ENCODE results near the gene ECHS1.

Gene ECHS1

GRCh38 chr10:133341983-133342382 is 31.2 kb downstream of the ECHS1 start:
- DNase-seq (ENCODE audit: low read depth) = no peak

DNA sequence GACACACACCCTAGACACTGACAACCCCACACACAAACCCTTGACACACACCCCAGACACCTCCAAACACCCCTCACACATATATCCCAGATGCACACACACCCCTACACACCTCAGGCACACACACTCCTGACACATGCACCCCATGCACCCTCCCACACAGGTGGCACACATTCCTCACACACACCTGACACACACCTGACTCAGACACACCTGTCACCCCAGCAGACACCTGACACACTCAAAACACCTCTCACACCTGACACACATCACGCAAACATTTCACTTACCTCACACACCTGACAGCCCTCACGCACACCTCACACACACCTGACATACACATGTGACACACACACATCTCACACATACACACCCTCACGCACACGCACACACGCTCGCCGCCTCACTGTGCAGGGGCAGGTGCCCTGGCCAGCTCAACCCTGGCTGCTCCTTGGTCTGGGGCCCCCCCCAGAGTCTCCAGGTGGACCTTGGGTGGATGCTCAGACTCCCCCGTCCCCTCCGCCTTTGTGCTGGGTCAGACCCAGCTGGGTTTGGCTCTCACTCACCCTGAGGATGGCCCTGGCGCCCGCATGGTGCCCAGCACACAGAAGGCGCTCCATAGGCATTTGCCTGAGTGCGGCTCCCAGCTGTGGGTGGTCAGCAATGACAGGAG is 33.3 kb downstream of the ECHS1 start:
- no peak for DNase-seq (ENCODE audit: low read depth)

DNA sequence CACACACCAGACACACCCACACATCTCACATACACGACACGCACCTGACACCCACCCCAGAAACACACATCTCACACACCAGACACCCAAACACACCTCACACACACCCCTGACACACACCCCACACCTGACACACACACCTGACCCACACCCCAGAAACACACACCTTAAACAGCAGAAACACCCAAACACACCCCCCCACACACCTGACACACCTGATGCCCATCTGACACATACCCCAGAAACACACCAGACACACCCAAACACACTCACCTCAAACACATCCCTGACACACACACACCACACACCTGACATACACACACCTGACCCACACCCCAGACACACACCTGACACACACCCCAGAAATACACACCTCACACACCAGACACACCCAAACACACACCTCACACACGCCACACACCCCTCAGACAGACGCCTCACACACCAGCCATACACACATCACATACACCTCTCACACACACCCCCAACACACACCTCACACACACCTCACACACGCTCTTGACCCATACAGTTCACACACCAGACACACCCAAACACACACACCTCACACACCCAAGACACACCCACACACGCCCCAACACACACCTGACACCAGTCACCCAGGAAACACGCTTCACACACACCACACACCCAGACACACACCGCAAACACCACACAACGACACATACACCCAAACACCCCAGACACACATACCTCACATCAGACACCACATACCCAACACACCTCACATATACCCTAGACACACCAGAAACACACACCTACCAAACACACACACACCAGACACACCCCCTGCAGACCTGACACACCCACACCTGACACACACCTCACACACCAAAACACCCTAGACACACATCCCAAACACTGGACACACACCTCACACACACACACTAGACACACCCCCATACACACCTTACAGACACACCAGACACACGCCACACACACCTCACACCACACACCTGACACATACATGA is 34.8 kb downstream of the ECHS1 start:
- DNase-seq (ENCODE audit: low read depth) = no peak

GRCh38 chr10:133337370-133337725 is 35.8 kb downstream of the ECHS1 start:
- no peak for DNase-seq (ENCODE audit: low read depth)

GRCh38 chr10:133336577-133337369 is 36.4 kb downstream of the ECHS1 start, which contains the start of gene CALY:
CALY (minus strand) TSS chr10:133336896; CDS start chr10:133328989, 7,907 bp downstream.
- no peak for DNase-seq (ENCODE audit: low read depth)

- no peak for DNase-seq (ENCODE audit: low read depth)
These were observed 37.0 kb downstream of the ECHS1 start for GRCh38 chr10:133336118-133336576.

DNA sequence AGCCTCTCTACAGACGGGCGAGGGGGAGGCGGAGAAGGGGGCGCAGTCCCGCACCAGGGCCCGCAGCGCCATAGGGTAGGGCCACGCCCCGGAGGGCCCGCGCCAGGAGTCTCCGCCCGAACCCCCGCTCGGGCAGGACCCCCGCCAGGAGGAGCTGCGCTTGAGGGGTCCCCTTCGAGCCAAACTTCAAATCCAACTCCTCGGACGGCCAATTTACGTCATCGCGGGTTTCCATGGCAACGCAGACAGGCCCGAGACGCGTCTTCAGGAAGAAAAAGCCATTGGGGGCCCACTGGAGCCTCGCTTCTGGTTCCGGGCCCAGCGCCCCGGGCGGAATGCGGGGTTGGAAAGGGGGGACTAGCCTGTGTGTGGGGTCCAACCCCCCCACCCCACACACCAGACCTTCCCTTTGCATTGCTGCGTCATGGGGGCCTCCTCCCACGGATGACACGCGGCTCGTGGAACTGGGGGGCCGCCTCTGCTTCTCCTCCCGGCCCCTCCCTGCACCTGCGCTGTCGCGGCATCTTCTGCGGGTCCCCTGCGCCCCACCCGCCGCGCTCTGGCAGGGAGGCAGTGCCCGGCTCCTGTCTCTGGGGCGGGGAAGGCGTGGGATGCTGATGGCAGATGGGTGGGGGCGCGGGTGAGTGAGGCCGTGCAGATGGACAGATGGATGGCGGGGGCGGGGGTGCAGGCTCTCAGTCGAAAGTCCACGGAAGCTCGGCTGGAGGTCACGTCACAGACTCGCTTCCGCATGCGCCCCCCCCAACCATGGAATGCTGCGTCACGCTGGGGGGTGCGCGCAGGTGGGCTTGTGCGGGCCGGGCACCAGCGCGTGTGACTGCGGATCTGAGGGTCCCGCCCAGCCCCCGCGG is 37.7 kb downstream of the ECHS1 start:
- DNase-seq (ENCODE audit: low read depth) = no peak

DNA sequence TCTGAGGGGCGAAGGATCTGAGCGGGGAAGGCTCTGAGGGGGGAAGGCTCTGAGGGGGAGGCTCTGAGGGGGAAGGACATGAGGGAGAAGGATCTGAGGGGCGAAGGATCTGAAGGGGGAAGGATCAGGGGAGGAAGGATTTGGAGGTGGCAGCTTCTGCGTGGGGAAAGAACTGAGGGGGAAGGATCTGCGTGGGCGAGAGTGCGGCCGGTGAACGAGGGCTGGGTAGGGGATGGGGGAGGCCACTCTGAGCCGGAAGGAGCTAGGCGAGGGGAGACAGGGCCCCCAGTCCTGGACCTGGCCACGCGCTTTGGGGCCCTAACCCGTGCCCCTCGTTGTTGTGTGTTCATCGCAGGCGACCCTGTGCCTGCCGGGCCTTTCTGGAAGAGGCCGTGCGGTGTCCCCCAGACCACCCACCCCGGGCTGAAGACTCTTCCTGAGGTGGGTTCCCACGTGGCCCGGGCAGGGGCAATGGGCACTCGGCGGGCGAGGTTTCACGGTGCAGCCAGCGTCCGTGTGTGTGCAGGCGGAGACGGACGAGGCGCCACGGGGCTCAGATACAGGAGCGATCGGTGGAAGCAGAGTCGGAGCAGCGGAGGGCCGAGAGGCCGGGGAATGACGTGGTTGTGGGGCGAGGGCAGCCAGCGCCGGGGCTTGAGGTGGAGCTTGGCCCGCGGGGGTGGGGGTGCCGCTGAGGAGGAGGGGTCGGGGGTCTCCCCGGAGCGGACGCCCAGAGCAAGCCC is 38.5 kb downstream of the ECHS1 start:
- DNase-seq (ENCODE audit: low read depth) = no peak

DNA sequence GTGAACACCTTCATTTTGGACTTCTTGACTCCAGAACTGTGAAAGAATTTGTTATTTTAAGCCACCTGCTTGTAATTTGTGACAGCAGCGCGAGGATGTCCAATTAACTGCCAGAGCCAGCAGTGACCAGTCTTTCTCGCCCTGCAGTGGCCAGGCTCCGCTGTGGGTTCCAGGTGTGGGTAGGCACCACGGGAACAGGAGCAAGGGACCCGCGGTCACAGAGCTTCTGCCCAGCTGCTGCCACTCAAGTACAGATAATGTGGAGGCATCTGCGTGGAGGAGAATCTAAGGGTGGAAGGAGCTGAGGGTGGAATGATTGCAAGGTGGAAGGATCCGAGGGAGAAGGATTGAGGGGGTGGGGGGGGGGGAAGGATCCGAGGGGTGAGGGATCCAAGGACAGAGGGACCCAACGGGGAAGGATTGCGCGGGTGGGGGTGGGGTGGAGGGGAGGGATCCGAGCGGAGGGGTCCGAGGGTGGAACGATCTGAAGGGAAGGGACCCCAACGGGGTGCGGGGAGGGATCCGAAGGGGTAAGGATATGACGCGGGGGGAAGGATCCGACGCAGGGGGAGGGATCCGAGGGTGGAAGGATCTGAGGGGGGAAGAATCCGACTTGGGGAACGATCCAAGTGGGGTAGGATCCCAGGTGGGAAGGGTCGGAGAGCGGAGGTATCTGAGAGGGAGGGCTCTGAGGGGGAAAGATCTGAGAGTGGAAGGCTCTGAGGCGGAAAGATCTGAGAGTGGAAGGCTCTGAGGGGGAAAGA is 40.0 kb downstream of the ECHS1 start:
- no peak for DNase-seq (ENCODE audit: low read depth)

DNA sequence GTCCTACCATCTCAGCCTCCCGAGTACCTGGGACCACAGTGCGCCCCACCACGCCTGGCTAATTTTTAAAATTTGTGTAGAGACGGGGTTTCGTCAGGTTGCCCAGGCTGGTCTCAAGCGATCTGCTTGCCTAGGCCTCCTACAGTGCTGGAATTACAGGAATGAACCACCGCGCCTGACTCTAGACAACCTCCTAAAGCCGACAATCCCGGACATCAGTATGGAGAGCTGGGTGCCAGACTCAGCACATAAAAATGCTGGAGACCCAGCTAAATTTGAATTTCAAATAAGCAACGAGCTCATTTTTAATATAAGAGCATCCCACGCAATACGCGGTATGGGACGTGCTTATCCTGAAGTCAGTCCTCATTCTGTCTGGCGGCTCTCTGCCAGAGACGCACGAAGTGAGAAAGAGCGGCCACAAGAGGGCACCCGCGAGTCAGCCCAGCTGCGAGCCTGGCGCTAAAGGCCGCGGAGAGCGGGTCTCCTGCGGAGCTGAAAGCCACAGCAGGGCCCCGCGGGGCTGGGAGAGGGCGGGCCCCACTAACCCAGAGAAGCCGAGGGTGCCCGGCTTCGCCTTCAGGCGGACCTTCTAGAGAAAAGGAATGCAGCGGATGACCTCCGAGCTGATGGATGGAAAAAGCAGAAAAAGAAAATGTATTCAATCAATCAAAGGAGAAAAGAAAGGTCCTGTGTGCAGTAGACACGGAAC is 43.5 kb downstream of the ECHS1 start:
- peak; percentile 68 for DNase-seq (ENCODE audit: low read depth)

- DNase-seq (ENCODE audit: low read depth) = no peak
These were observed 44.5 kb downstream of the ECHS1 start for GRCh38 chr10:133328358-133329343.

- no peak for DNase-seq (ENCODE audit: low read depth)
These were observed 45.4 kb downstream of the ECHS1 start for GRCh38 chr10:133327651-133328357.

DNA sequence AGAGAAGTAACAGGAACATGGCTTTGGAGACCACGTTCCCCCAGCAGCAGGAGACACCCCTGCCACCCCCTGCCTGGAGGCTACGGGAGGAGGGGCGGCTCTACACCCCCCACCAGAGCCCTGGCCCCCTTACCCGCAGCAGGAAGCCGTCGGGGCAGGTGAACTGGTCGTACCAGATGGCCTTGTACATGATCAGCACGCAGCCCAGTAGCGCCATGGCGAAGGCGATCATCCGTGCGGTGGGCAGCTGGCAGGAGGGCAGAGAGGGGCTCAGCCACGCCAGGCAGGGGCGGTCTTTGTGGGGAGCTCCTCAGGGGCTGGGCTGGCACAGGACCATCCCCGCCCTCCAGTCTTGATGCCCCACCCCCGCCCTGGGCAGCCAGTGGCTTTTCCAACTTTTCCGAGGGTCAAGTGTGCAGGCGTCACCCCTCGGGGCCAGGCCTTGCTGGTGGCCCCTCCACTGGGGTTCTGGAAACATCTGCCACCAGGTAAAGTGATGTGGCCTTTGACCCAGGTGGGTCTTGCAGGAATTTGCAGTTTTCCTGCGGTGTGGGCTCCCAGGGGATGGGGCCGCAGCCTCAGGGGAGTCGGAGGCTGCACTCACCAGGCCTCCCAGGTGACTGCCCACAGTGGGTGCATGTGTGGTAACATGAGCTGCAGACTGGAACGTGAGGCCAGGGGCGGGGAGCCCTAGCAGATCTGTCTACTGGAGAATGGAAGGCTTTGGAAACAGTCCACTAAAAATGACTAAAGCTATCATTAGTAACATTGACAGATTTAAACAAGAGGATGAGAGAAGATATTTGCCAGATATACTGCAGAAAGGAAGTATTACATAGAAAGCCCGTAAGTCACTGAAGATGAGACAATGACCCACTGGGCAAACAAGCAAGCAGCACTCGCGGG is 46.2 kb downstream of the ECHS1 start:
- DNase-seq (ENCODE audit: low read depth) = no peak

GRCh38 chr10:133326223-133326551 is 47.0 kb downstream of the ECHS1 start:
- no peak for DNase-seq (ENCODE audit: low read depth)

DNA sequence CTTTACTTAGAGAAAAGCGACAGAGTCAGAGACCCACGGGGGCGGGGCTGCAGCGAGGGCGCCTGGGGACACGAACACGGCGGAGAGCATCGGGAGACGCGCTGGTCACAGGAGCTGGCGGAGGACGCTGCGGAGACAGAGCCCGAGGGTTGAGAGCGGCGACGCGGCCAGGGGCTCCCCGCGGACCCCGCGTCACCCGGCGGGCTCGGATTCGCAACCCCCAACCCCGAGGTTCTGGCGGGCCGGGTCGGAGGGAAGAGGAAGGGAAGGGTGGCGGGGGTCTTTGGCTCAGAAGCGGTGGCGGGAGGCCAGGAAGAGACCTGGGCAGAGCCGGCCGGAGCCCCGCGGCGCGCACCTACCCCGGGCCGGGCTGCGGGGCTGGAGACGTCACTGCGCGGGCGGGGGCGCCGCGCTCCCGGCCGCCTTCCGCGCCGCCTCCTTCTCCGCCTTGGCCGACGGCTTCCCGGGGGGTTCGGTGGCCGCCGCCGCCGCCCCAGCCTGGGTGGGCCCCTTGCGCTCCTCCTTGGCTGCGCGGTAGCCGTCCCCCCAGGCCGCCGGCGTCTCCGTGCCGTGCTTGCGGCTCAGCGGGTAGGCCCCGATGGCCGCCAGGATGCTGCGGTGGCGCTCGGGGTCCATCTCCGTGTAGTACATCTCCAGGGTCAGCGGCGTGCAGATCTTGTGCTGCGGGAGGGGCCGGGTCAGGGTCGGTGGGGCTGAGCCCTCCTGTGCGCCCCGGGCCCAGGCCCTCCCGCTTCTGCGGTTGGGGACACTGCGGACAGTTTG is 47.5 kb downstream of the ECHS1 start:
- no peak for DNase-seq (ENCODE audit: low read depth)
